Sigmoid colon (tissue), 7 donors: ENCODE data around the gene GABBR2. TPM values are rescaled to one million over a fixed set of nuclear protein-coding genes. Genes with fewer than 3 reads are reported as not detected.

Experiments used
- DNase-seq: peaks from one replicate; pipeline ENCODE4 v3.0.0-alpha.2; 2019
- H3K27ac ChIP-seq, 4 donors: fragments of 200-600 bp; sonication (generic); one replicate each; pipeline ENCODE4 v1.5.1; 2016 to 2019; ENCODE audit warnings: mild to moderate bottlenecking in 1 of 4
- H3K27me3 ChIP-seq, 3 donors: fragments of 200-600 bp; sonication (generic); one replicate each; pipeline ENCODE4 v1.5.1; 2019; ENCODE audit warnings: mild to moderate bottlenecking in 1 of 3
- H3K36me3 ChIP-seq, 4 donors: fragments of 200-600 bp; sonication (generic); one replicate each; pipeline ENCODE4 v1.5.1; 2016 to 2019
- H3K4me1 ChIP-seq, 4 donors: fragments of 200-600 bp; sonication (generic); one replicate each; pipeline ENCODE4 v1.5.1; 2017 to 2019
- H3K4me3 ChIP-seq, 4 donors: fragments of 200-600 bp; sonication (generic); one replicate each; pipeline ENCODE4 v1.5.1; 2017 to 2019; ENCODE audit warnings: mild to moderate bottlenecking in 2 of 4, moderate library complexity in 1 of 4
- H3K9me3 ChIP-seq, 4 donors: fragments of 200-600 bp in 3 of 4; sonication (generic) in 3 of 4; one replicate each; pipeline versions ENCODE4 v1.5.1 to v1.6.1; 2013 to 2019
- EP300 ChIP-seq, 4 donors: sonication (generic); formaldehyde crosslinking; IDR thresholded peaks; one replicate each; pipeline ENCODE4 v1.6.1; 2017; ENCODE audit warnings: antibody characterized with exemption in 4 of 4
- POLR2A ChIP-seq, 2 donors: fragments of 450-650 bp; IDR thresholded peaks; one replicate each; pipeline ENCODE4 v1.6.1; 2016; ENCODE audit warnings: antibody characterized with exemption in 2 of 2, mild to moderate bottlenecking in 2 of 2, moderate library complexity in 2 of 2
- POLR2AphosphoS5 ChIP-seq, 4 donors: sonication (generic); formaldehyde crosslinking; IDR thresholded peaks; one replicate each; pipeline ENCODE4 v1.6.1; 2017; ENCODE audit warnings: antibody characterized with exemption in 4 of 4
- WGBS, 2 donors: extraction: QIAGEN DNeasy Blood & Tissue Kit; methylation state at CpG; one replicate each; pipeline ENCODE4 v1.1.7; 2013; 5-methylcytosine and 5-hydroxymethylcytosine counted together
- intact Hi-C: fragments of 100-400 bp; cut with DNase I; formaldehyde crosslinking; loops from one replicate; pipeline ENCODE4 v1.15.1; 2023
- polyA plus RNA-seq, 3 donors: library from polyadenylated mRNA; stranded (reverse); fragments of 200-250 nt; gene quantifications; one replicate each; pipeline ENCODE4 v1.2.3, GENCODE V29; 2013
- total RNA-seq, 4 donors: library from RNA; depleted of rRNA; stranded (reverse); fragments of >200 nt; gene quantifications; one replicate each; pipeline ENCODE4 v1.1.0, GENCODE V29; 2016
- TF ChIP-seq, protein P1 (sequence below), 4 experiments: fragments of 450-650 bp in 3 of 4; fragments of 200-600 bp in 1 of 4; IDR thresholded peaks; one replicate each; pipeline ENCODE4 v1.5.1; 2016 to 2019; ENCODE audit warnings: antibody characterized with exemption in 4 of 4, mild to moderate bottlenecking in 3 of 4, moderate library complexity in 2 of 4
- donor health status: healthy with polysubstance abuse.
- donor health status: Bipolar disorder and iron deficiency.
- donor health status: healthy.

Gene GABBR2
- total and polyA plus RNA-seq, 7 donors: under 0.01 to 0.04 (median under 0.01) TPM; not detected in 4

DNA sequence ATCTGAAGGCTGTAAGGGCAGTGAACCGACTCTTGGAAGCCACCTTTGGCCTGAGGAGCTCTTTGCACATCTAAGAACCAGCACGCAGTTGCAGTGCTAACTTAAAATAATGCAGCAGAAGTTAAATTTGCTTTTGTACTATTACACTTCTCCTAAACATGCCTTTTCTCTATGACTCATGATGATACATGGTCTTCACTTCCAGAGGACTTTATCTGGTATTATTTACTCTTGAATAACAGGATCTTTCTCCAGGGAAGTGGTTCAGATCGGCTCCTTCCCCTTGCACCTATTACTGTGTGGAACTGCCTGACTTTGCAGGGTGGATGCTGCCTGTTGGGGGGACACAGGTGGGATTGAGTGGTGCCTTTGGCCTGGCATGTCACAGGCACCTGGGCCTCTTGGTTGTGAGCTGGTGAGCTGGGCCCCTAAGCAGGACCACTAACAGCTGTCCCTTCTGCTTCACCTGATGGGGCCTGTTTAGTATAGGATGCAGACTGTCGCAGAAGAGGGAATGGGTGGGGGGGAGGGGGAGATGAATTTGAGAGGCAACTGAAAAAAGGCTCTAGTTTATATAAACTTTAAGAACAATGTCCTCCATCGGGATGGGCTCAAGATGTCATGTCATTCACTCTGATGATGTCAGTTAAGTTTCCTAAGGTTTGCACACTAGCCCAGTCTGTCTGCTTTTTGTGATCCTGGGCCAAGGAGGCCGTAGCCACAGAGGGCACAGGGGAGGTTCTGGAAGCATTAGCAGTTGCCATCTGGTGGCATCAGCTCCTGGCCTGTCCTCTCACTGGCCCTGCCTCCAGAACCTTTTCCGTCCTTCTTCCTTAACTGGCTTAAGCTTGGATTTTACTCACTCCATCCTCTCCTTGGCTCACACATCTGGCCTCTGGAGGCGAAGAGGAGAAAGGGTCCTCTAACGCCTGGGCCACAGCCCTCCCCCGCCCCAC lies 33.9 kb upstream of the GABBR2 start:
- DNase-seq: no peak
- TF ChIP-seq POLR2AphosphoS5 (IDR thresholded peaks at IDR 0.05): no peak
- H3K27me3 ChIP-seq: no peaks in the 10 kb centered on the region
- H3K4me3 ChIP-seq: no peak overlapping the region
- 82 to 85% methylated on average over 10 of the region's 10 CpGs for WGBS, 2 donors
- no peaks in the 10 kb centered on the region for H3K4me1 ChIP-seq
- H3K27ac ChIP-seq: no peak overlapping the region
- H3K9me3 ChIP-seq: no peaks in the 10 kb centered on the region
- peaks cover 0 to 43% (median 5%) of the 10 kb centered on the region in 4 donors for H3K36me3 ChIP-seq
- intact Hi-C loops: no loop called here

DNA sequence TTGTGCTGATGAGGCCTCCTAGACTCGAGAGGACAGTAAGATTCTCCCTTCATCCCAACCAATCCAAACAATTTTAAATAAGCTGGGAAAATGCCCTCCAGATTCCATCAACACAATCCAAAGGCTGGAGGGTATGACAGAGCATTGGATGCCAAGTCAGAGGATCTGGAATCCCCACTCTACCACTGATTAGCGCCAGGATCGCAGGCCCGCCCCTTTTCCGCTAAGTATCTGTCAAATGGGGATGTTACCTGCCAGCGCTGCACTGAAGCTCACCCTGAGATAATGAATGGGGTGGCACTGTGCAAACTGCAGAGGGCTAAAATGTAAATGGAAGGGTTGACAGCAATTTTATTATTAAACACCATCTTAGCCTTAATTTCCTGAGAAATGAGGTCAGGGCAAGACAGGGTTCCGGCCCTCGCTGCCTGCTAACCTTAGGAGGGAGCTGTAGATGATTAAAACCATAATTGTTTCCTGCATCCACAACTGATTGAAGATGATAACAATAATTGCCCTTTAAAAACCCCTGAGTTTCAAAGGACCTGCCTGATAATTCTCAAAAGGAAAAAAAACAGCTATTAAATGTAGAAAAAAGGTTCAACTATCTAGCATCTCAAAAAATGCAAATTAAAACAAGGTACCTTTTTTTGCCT lies 31.6 kb upstream of the GABBR2 start:
- 91 to 96% methylated on average over 8 of the region's 8 CpGs for WGBS, 2 donors
- intact Hi-C loops: no loop called here
- Histone ChIP-seq H3K27me3 (no peaks in the 10 kb centered on the region), H3K36me3 (peaks cover 0 to 45% (median 11%) of the 10 kb centered on the region in 4 donors), H3K27ac (no peak overlapping the region), H3K4me1 (no peaks in the 10 kb centered on the region), H3K9me3 (no peaks in the 10 kb centered on the region), H3K4me3 (no peak overlapping the region)
- no peak for DNase-seq
- TF ChIP-seq, protein P1, sequence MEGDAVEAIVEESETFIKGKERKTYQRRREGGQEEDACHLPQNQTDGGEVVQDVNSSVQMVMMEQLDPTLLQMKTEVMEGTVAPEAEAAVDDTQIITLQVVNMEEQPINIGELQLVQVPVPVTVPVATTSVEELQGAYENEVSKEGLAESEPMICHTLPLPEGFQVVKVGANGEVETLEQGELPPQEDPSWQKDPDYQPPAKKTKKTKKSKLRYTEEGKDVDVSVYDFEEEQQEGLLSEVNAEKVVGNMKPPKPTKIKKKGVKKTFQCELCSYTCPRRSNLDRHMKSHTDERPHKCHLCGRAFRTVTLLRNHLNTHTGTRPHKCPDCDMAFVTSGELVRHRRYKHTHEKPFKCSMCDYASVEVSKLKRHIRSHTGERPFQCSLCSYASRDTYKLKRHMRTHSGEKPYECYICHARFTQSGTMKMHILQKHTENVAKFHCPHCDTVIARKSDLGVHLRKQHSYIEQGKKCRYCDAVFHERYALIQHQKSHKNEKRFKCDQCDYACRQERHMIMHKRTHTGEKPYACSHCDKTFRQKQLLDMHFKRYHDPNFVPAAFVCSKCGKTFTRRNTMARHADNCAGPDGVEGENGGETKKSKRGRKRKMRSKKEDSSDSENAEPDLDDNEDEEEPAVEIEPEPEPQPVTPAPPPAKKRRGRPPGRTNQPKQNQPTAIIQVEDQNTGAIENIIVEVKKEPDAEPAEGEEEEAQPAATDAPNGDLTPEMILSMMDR (IDR thresholded peaks at IDR 0.05): no peak
- no peak for TF ChIP-seq POLR2A (IDR thresholded peaks at IDR 0.05)
- no peak for TF ChIP-seq POLR2AphosphoS5 (IDR thresholded peaks at IDR 0.05)
- TF ChIP-seq EP300 (IDR thresholded peaks at IDR 0.05): no peak

DNA sequence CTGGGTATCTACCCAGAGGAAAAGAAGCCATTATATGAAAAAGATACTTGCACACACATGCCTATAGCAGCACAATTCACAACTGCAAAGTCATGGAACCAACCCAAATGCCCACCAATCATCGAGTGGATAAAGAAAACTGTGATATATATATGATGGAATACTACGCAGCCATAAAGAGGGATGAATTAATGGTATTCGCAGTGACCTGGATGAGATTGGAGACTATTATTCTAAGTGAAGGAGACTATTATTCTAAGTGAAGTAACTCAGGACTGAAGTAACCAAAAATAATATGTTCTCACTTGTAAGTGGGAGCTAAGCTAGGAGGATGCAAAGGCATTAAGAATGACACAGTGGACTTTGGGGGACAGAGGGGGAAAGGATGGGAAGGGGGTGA lies 30.0 kb upstream of the GABBR2 start:
- no peak overlapping the region for H3K27ac ChIP-seq
- no peaks in the 10 kb centered on the region for H3K4me1 ChIP-seq
- no peak overlapping the region for H3K4me3 ChIP-seq
- H3K36me3 ChIP-seq: peaks cover 0 to 45% (median 13%) of the 10 kb centered on the region in 4 donors
- intact Hi-C loops: no loop called here
- H3K27me3 ChIP-seq: no peaks in the 10 kb centered on the region
- no peaks in the 10 kb centered on the region for H3K9me3 ChIP-seq
- DNase-seq: no peak
- 97 to 100% methylated on average over 3 of the region's 3 CpGs for WGBS, 2 donors
- TF ChIP-seq, protein P1 (IDR thresholded peaks at IDR 0.05): no peak
- no peak for TF ChIP-seq POLR2A (IDR thresholded peaks at IDR 0.05)
- TF ChIP-seq EP300 (IDR thresholded peaks at IDR 0.05): no peak
- TF ChIP-seq POLR2AphosphoS5 (IDR thresholded peaks at IDR 0.05): no peak

DNA sequence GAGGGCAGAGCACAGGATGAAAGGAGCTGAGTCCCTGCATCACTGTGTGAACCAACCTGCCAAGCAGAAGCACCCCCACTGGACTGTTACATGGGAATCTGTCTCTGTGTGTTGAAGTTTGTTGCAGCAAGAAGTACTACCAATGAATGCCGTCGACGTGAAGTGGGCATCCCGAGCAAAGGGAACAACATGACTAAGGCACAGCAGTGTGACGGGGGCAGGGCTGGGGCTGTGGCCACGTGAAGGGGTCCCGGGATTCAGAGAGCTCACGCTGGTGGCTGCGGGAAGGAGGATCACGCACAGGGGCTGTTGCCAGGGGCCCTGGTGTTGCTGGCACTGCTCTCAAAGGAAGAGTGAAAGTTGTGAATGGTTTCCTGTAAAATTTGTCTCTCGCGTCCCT lies 27.5 kb upstream of the GABBR2 start:
- no peaks in the 10 kb centered on the region for H3K4me1 ChIP-seq
- no peak for DNase-seq
- H3K27ac ChIP-seq: no peak overlapping the region
- intact Hi-C loops: no loop called here
- TF ChIP-seq, protein P1 (IDR thresholded peaks at IDR 0.05): no peak
- TF ChIP-seq POLR2AphosphoS5 (IDR thresholded peaks at IDR 0.05) (no peak), POLR2A (IDR thresholded peaks at IDR 0.05) (no peak), EP300 (IDR thresholded peaks at IDR 0.05) (no peak)
- 83 to 94% methylated on average over 12 of the region's 12 CpGs for WGBS, 2 donors
- H3K27me3 ChIP-seq: no peaks in the 10 kb centered on the region
- peaks cover 0 to 47% (median 11%) of the 10 kb centered on the region in 4 donors for H3K36me3 ChIP-seq
- H3K4me3 ChIP-seq: no peak overlapping the region
- H3K9me3 ChIP-seq: no peaks in the 10 kb centered on the region

DNA sequence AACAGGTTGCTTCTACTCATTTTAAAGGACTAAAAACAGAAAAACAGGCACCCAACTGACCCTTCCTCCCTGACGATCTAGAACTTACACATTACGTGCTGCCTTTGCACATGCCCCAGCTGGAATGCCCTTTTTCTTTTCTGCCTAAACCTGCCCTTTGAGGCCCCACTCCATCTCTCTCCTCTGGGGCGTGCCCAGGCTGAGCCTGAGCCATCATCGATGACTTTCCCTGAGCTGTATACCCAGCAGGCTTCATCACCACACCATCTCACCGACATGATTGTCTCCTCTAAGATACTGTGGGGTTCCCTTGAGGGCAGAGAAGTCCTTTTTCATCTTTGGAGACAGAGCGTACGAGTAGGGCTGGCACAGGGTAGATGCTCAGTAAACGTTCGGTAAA lies 24.1 kb upstream of the GABBR2 start:
- Histone ChIP-seq H3K36me3 (peaks cover 0 to 40% (median 11%) of the 10 kb centered on the region in 4 donors), H3K27ac (no peak overlapping the region), H3K27me3 (no peaks in the 10 kb centered on the region), H3K9me3 (no peaks in the 10 kb centered on the region), H3K4me3 (no peak overlapping the region), H3K4me1 (peaks cover 0 to 12% (median 7%) of the 10 kb centered on the region in 4 donors)
- 88 to 89% methylated on average over 9 of the region's 9 CpGs for WGBS, 2 donors
- no peak for DNase-seq
- intact Hi-C loops: no loop called here
- TF ChIP-seq, protein P1 (IDR thresholded peaks at IDR 0.05): no peak
- TF ChIP-seq POLR2A (IDR thresholded peaks at IDR 0.05) (no peak), POLR2AphosphoS5 (IDR thresholded peaks at IDR 0.05) (no peak), EP300 (IDR thresholded peaks at IDR 0.05) (no peak)
